ENCODE measurements around the gene ROBO1.

Gene ROBO1

DNA sequence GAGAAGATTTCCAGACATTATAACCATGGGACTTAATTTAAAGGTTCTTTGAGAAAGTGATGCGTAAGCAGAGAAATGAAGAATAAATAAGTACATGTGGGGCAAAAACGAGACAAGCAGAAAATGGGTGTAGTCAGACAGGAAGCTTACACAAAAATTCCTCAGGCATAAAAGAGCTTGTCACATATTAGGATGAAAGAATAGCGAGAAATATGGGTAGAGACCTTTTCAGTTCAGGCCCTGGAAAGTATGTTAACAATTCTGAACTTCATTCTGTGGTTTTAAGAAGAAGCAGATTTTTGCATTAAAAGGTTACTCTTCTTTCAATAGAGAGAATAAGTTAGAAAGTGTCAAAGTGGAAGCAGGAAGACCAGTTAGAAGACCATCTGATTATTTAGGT is 352.4 kb downstream of the ROBO1 start:
- Mint-ChIP-seq H3K27me3 (ENCODE audit: low read depth, poor library complexity) (peaks cover 9% of the 10 kb centered on the region), H3K36me3 (ENCODE audit: low read depth) (no peaks in the 10 kb centered on the region), H3K4me1 (no peaks in the 10 kb centered on the region), H3K4me3 (no peak overlapping the region), H3K27ac (no peak overlapping the region), H3K9me3 (no peaks in the 10 kb centered on the region)
- TF ChIP-seq, protein P1, sequence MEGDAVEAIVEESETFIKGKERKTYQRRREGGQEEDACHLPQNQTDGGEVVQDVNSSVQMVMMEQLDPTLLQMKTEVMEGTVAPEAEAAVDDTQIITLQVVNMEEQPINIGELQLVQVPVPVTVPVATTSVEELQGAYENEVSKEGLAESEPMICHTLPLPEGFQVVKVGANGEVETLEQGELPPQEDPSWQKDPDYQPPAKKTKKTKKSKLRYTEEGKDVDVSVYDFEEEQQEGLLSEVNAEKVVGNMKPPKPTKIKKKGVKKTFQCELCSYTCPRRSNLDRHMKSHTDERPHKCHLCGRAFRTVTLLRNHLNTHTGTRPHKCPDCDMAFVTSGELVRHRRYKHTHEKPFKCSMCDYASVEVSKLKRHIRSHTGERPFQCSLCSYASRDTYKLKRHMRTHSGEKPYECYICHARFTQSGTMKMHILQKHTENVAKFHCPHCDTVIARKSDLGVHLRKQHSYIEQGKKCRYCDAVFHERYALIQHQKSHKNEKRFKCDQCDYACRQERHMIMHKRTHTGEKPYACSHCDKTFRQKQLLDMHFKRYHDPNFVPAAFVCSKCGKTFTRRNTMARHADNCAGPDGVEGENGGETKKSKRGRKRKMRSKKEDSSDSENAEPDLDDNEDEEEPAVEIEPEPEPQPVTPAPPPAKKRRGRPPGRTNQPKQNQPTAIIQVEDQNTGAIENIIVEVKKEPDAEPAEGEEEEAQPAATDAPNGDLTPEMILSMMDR (IDR thresholded peaks at IDR 0.05): no peak
- no peak for DNase-seq

DNA sequence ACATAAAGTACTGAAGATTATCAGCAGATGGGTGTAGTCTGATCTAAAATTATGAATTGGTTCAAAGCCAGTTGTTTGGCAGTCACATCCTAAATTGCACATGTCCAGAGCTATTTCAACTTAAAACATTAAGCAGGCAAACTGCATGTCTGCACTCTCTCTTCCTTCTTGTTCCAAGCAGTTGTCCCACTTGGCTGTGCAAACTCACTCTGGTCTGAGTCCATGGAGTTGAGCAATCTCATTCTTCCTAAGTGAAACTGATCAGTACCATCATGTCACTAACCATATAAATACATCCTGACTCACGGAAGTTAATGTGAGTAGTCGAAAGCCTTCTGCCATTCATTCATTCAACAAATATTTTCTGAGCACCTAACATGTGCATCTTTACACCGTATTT is 353.0 kb downstream of the ROBO1 start:
- TF ChIP-seq, protein P1 (IDR thresholded peaks at IDR 0.05): no peak

DNA sequence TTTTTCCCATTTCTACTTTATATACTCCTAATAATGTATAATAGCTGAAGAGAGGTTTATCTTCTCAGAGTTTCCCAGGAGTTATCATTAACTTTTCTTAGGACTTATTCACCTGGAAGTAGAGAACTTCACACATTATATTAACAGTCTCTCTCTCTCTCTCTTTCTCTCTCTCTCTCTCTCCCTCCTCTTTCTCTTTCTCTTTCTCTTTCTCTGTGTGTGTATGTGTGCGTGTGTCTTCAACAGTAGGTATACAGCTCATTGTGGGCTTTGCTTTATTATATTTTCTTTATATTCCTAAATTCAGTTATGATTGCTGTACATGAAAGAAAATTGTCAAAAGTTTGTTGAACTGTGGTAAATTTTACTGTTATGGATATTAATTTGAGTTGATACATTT is 353.8 kb downstream of the ROBO1 start:
- no peaks in the 10 kb centered on the region for H3K4me1 Mint-ChIP-seq
- TF ChIP-seq, protein P1 (IDR thresholded peaks at IDR 0.05): no peak
- H3K9me3 Mint-ChIP-seq: no peaks in the 10 kb centered on the region
- no peak overlapping the region for H3K27ac Mint-ChIP-seq
- H3K27me3 Mint-ChIP-seq (ENCODE audit: low read depth, poor library complexity): peaks cover 9% of the 10 kb centered on the region
- no peaks in the 10 kb centered on the region for H3K36me3 Mint-ChIP-seq (ENCODE audit: low read depth)
- DNase-seq: no peak
- H3K4me3 Mint-ChIP-seq: no peak overlapping the region

More for the DNA sequence above, 353.0 kb downstream of the ROBO1 start:
- DNase-seq: no peak
- Mint-ChIP-seq H3K27ac (no peak overlapping the region), H3K4me1 (no peaks in the 10 kb centered on the region), H3K9me3 (no peaks in the 10 kb centered on the region), H3K36me3 (ENCODE audit: low read depth) (no peaks in the 10 kb centered on the region), H3K4me3 (no peak overlapping the region), H3K27me3 (ENCODE audit: low read depth, poor library complexity) (peaks cover 9% of the 10 kb centered on the region)

DNA sequence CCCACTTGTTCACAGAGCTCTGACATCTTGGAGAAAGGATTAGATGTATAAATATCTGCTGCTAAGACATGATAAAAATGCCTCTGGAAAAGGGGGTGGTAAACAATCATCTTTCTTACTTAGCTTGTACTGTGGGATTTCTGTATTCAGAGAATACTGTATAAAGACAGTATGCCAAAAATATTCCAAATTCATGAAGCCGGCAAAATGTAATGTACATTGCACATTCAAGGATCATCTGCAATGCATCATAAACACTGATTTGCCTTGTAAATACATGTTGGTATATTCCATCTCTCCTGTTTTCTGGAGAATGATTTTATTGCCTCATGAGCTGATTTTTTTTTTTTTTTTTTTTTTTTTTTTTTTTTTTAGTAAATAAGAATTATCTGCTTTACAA is 355.3 kb downstream of the ROBO1 start:
- Mint-ChIP-seq H3K9me3 (no peaks in the 10 kb centered on the region), H3K4me3 (no peak overlapping the region), H3K27ac (no peak overlapping the region), H3K27me3 (ENCODE audit: low read depth, poor library complexity) (peaks cover 9% of the 10 kb centered on the region), H3K36me3 (ENCODE audit: low read depth) (no peaks in the 10 kb centered on the region), H3K4me1 (no peaks in the 10 kb centered on the region)
- DNase-seq: no peak
- TF ChIP-seq, protein P1 (IDR thresholded peaks at IDR 0.05): no peak

DNA sequence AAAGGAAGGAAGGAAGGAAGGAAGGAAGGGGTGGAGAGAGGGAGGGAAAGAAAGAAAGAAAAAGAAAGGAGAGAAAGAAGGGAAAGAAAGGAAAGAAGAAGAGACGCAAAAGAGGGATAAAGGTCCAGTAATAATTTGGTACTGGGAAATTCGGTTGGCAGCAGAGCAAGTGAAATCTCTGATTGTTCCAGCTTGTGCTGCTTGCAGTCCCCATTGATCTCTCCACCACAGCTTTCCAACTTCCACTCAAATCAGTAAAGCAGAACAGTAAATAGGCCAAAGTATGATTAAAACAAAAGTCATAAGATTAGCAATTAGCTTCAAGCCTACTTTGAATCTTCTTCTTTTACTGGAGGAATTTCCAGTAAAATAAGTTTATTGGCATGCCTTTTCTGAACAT is 357.2 kb downstream of the ROBO1 start:
- no peak overlapping the region for H3K27ac Mint-ChIP-seq
- no peaks in the 10 kb centered on the region for H3K4me1 Mint-ChIP-seq
- no peaks in the 10 kb centered on the region for H3K36me3 Mint-ChIP-seq (ENCODE audit: low read depth)
- TF ChIP-seq, protein P1 (IDR thresholded peaks at IDR 0.05): no peak
- peaks cover 5% of the 10 kb centered on the region for H3K27me3 Mint-ChIP-seq (ENCODE audit: low read depth, poor library complexity)
- H3K4me3 Mint-ChIP-seq: no peak overlapping the region
- no peaks in the 10 kb centered on the region for H3K9me3 Mint-ChIP-seq
- DNase-seq: no peak

DNA sequence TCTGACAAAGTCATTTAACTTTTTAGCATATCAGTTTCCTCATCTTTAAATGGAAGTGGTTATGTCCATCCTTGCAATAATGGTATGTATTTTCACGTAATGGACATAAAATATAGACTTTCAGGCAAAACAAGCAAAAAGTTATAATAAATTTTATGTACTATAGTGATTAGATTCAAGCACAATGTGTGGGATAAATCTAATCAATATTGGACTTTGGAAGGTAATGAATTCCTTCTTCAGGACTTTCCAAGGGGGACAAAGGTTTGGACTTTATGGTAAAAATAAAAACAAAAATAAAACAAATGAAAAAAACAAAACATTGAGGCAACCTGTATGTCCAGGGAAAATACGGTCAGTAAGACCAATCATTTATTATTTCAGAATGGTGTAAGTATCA is 357.7 kb downstream of the ROBO1 start:
- no peaks in the 10 kb centered on the region for H3K4me1 Mint-ChIP-seq
- TF ChIP-seq, protein P1 (IDR thresholded peaks at IDR 0.05): no peak
- H3K27ac Mint-ChIP-seq: no peak overlapping the region
- no peak overlapping the region for H3K4me3 Mint-ChIP-seq
- no peak for DNase-seq
- H3K27me3 Mint-ChIP-seq (ENCODE audit: low read depth, poor library complexity): peaks cover 5% of the 10 kb centered on the region
- H3K9me3 Mint-ChIP-seq: no peaks in the 10 kb centered on the region
- no peaks in the 10 kb centered on the region for H3K36me3 Mint-ChIP-seq (ENCODE audit: low read depth)
